Hypothalamus (tissue), 51 donors: Measurements from ENCODE around the gene ACOT8.
"Not testable (repeated sequence)": the region's sequence is repeated elsewhere in the genome, so short reads cannot be mapped to it uniquely, and the experiment has no call there.

Experiments used
- DNase-seq, 51 donors: peaks; one replicate each; lab custom pipeline; 2025; lab: John Stamatoyannopoulos, UW

ACOT8 gene

DNA sequence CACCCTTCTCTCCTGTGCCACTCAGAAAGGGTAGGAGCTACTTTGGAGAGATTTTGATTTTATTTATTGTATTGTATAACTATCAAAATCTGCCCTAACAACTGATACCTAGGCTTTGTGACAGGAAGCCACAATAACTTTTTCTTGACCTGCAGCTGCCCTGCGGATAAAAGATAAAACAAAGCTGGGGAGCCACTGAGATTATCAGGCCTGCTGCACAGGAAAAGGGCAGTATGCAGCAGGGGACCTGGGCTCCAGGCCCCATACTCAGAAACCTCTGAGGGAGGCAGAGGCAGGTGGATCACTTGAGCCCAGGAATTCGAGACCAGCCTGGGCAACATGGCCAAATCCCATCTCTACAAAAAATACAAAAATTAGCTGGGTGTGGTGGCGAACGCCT lies 24.6 kb downstream of the ACOT8 start:
- DNase-seq: no peak

DNA sequence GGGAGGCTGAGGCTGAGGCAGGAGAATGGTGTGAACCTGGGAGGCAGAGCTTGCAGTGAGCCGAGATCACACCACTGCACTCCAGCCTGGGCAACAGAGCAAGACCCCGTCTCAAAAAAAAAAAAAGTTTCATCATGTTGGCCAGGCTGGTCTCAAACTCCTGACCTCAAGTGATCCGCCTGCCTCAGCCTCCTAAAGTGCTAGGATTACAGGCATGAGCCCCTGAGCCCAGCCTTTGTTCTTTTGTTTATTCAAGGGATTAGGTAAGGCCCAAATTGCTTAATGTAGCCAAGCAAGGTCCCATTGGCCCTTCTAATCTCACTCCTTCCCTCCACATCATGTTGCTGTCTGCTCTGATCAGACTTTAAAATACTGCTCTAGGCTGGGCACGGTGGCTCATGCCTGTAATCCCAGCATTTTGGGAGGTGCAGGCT lies 27.5 kb downstream of the ACOT8 start:
- DNase-seq: not testable (repeated sequence)

DNA sequence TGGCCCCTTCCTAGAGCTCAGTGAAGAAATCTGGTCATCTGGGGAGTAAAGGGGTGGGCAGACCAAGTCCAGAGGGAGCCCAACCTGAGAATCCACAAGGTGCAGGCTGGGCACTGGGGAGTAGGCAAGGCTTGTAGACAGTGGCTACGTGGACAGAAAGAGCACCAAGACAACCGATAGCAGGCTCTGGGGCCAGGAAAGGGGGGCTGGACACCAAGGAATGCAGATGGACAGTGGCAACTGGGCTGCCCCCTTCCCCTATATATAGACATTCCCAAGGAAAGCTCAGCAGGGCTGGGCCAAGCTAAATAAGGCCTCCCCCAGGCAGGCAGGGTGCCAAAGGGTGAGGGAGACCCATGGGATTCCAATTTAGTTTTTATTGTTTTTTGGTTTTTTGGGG lies 28.6 kb downstream of the ACOT8 start:
- DNase-seq: no peak

DNA sequence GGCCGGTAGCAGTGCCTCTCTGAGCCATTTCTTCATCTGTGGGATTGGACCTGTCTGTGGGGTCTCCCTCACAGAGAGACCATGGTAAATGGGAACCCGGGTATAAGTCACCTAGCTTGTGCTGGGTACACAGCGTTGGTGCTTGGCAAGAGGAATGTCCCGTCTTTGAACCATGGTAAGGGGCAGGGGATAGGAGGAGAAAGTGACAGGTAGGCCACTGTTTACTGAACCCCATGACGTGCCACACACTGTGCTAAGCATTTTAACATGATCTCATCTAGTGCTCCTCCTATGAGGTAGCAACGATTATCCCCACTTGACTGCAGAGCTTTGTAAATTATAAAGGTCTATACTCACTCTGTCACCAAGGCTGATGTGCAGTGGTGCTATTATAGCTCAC lies 29.5 kb downstream of the ACOT8 start:
- no peak for DNase-seq

DNA sequence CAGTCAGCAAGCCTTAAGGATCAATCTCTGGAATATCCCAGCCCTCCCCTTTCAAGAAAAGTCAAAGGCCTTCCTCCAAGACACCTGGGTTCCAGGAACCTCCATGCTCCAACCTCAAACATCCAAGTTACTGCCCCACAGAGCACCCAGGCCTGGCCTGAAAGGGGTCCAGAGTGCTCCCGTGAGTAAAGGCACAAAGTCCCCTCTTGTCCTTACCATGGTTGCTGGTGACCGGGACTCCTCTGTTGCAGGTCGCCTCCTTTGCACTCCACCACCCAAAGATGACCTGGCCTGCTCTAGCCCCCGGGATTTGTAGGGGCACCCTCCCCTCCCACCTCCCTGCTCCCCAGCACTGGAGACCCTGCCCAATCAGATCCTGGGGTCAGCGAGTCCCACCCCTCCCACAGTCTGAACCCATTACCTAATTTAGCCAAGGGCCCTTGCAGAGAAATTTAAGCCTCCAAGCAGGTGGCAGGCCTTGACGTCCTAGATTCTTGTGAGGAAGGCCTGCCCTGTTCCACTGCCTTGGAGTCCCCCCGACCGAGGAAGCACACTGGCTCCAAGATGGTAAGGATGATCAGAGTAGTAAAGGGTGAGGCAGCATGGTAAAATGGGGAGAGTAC lies 30.1 kb downstream of the ACOT8 start, which contains the start of gene TNNC2:
TSS of gene TNNC2 (minus strand) at position 283 of the 623 bp plus-strand sequence. CDS start at position 219, 64 bp downstream.
- no peak for DNase-seq

DNA sequence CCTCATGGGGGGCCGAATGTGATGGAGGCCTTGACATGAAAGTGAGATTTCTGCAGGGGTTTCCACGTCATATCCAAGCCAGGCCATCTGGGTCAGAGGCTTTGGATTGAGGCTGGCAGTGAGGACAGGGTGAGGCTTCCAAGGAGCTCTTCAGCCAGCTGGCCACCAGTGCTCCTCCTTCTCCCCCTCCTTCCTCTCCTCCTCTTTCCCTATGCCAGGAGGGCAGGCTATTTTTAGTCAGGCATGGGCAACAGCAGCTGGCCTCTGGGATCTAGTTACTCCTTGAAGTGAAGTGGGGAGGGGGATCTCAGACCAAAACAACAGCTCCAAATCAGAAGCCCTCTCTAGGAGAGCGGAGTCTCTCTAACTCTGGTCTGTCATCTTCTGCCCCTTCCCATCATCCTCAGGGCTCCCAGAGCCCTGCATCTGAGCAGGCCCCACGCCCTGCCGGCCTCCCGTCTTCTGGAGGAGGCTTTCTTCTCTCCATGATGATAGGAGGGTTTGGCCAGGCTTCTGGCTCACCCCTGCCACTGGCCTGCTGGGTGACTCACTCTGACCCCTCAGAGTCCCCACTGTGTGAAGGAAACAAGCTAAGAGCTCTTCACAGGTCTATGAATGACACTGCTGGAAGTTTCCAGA lies 30.7 kb downstream of the ACOT8 start:
- peak in 4 of 51 donors; percentile 17 to 53 (median 26) for DNase-seq

DNA sequence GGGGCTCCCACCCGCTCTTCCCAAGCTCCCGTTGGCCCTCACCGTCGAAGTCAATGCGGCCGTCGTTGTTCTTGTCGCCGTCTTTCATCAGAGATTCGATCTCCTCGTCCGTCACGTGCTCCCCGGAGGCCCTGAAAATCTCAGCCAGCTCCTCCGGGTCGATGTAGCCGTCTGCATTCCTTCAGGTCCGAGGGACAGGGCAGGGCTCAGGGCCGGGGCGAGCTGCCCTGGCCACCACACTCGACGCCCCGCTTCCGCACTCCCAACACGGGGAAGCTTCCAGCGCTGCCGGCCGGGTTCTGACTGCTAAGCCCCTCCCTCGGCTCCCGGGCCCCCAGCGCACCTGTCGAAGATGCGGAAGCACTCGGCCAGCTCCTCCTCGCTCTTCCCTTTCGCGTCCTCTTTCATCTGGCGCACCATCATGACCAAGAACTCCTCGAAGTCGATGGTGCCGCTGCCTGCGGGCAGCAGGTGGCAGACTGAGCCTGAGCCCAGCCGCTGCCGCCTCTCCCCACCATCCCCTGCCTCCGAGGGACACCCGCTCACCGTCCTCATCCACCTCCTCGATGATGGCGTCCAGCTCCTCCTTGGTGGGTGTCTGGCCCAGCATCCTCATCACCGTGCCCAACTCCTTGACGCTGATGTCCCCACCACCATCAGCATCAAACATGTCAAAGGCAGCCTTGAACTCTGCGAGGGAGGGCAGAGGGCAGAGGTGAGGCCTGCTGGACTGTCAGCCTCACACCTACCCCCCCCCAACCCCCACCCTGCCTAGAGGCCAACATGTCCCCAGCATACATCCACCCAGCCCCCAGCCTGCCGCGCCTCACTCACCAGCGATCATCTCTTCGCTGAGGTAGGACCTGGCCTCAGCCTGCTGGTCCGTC lies 33.0 kb downstream of the ACOT8 start:
- peak in 6 of 51 donors; percentile 8 to 31 (median 18) for DNase-seq

DNA sequence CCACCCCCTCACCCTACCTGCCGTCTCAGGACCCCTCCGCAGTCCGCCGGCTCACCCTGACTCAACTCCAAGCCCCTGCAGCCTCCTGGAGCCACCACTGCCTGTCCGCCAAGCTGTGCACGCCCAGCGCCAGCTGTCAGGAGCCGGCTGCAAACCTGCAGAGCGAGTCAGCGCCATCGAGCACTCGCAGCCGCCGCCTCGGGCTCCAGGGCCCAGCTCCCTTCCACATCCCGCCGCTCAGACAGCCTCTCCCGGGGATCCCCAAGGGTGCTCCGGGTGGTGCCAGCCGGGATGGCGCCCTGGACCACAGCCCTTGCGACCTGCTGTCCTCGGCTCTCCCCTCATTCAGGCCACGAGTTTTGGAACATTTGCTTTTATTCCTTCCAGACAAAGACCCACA lies 34.3 kb downstream of the ACOT8 start:
- DNase-seq: peak in 2 of 51 donors; percentile 26 to 27

DNA sequence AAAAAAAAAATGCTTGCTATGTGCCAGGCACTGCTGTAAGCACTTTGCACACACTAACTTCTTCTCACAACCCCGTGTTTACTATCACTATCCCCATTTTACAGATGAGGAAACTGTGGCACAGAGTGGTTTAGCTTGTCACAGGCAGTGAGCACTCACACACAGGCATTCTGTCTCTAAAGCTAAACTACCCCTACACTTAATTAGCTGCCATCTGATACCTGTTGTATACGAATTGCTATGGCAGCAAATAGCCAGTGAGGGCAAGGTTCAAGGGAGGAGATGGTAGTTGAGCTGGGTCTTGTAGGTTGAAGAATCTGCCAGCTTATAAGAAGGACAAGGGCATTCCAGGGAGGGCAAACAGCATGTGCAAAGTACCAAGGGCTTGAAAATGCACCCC lies 35.2 kb downstream of the ACOT8 start:
- DNase-seq: no peak

DNA sequence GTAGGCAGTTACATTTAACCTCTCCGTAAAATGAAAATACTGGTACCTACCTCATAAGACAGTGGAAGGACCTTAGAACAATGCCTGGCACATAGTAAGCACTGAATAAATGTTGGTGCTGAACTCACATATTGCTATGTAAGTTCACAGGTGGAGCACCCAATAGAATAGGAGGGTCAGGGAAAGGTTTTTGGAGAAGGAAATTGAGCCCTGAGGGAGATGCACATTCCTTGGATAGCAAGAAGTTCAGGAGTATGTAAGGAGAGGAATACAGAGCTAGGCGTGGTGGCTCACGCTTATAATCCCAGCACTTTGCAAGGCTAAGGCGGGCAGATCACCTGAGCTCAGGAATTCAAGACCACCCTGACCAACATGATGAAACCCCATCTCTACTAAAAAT lies 37.7 kb downstream of the ACOT8 start:
- DNase-seq: no peak

DNA sequence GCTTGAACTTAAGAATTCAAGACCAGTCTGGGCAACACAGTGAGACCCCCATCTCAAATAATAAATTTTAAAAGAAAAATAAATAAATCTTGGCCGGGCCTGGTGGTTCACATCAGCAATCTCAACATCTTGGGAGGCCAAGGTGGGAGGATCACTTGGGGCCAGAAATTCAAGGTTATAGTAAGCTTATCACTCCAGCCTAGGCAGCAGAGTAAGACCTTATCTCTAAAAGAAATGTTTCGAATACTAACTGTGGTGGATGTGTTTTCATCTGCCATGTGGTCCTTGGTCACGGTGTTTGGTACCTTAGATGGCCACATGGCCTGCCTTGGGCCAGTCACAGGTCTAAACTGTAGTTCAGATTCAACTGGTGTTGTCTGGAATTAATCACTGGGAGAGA lies 39.0 kb downstream of the ACOT8 start:
- no peak for DNase-seq

DNA sequence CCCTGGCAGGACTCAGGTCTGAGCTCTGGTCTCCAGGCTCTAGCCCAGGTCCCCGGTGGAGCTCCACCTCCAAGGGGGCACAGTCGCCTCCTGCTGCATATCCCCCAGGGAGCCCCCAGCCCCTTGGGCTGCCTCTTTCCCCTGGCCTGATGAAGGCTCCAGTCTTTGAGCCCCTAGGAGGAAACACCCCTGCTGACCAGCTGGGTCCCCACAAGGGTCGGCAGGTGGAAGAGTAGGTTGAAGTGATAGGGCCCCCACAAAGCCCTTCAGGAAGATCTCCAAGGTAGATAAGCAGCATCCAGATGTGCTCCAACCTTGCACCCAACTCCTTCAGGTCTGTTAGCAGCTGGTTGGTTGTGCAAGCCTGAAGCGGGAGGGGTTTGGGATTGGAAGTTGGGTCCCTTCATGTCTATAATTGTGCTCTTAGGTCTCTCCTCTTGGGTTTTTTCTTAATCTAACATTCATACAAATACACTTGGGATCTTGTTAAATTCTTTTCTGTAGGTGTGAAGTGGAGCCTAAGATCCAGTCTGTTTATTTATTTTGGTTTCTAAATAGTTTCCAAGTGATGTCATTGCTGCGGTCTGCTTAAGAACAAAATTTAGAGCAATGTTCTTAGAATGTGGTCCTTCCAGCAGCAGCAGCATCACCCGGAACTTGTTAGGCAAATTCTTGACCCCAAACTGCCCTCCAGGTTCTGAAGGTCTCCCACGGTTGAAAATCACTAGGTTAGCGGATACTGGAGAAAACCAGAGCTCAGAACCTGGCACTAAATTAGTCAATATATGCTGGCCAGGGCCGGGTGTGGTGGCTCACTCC lies 39.6 kb downstream of the ACOT8 start:
- DNase-seq: no peak

DNA sequence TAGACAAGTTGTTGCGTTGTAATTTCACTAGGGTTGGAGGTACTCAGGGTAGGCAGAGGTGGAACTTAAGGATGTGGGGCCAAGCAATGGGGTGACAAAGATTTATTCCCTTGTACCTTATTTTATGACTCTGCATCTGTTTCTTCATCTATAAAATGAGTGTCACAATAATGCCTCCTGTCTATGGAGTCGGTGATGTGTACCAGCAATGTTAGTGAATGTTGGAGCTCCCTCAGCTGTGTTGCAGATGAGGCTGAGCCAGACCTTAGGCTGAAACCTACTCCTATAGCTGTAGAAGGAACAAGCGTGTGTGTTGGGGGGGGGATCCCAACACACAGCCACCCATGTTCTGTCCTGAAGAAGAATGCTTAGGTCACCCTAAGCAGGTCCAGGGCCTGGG lies 40.2 kb downstream of the ACOT8 start:
- no peak for DNase-seq

DNA sequence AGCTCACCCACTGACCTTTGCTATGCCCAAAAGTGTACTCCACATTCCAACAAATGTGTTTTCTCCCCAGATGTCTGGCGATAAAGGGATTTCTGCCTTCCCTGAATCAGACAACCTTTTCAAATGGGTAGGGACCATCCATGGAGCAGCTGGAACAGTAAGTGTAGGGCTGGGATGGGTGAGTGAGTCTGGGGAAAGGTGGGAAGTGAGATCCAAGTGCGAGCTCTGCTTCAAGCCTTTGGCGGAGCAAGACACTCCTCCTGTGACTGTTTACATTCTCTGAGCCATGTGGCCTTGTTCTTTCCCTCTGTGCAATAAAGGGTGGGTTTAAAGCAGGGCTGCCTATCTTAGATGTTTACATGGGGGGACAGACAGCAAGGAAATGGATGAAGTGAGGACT lies 42.9 kb downstream of the ACOT8 start:
- no peak for DNase-seq

DNA sequence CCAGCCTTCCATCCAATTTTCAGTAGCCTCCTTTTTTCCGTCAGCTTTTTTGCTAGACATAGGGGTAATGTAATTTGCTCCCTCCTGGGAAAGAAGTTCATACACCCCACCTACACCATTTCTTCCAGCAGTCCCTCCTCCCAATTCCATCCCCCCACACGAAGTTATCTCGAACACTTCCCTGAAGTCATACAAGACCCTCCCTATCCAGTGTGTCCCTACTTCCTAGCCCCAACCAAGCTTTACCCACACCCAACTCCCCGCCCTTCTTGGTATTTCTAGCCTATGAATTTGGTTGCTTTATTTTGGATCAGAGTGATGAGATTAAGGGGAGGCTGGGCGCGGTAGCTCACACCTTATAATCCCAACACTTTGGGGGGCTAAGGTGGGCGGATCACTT lies 43.7 kb downstream of the ACOT8 start:
- DNase-seq: no peak

DNA sequence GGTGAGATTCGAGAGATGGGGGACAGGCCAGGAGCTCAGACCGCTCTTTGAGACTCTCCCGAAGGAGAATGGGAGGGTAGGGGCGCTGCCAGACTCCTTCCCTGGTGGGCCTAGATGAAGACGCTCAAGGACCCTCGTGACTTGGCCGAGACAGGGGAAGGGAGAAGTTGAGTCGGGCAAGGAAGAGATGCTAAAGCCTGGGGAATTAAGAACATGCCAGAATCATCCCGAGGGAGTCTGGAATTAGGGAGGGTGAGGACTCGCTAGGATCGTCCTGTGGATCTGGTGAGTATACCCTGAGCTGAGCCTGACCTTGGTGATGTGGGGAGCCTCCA lies 44.2 kb downstream of the ACOT8 start:
- no peak for DNase-seq

DNA sequence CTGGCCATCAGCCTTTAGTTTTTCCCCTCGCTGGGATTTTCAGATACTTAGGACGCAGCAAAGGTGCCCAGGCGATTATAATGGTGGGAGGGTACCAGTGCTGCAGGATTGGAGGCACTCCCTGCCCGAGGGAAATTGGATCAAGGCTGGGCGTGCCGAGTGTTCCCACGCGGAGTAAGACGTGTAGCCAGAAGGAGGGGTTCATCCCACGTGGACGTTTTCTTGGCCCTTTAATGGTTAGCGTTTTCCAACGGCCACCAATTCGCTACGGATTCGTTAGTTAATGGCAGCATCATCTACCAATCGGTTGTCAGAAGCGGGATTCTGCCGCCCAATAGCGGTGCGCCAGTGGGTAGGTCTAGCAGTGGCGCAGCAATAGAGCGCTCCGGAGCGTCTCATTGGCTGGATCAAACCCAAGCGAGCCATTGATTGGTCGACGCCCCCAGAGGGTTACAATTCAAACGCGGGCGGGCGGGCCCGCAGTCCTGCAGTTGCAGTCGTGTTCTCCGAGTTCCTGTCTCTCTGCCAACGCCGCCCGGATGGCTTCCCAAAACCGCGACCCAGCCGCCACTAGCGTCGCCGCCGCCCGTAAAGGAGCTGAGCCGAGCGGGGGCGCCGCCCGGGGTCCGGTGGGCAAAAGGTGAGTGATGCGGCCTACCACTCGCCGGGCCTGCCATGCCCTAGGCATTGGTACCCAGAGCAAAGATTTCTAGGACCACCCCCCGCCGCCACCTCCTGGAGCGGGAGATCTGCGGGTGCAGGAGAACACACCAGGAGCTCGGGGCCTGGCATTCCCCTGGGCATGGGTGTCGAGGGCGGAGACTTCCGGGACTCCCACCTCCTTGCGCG lies 44.8 kb downstream of the ACOT8 start, which contains the start of gene UBE2C:
TSS of gene UBE2C (plus strand) at position 488 of the 849 bp plus-strand sequence. CDS start at position 540, 52 bp downstream.
- DNase-seq: peak; percentile 60 to 99 (median 95)

DNA sequence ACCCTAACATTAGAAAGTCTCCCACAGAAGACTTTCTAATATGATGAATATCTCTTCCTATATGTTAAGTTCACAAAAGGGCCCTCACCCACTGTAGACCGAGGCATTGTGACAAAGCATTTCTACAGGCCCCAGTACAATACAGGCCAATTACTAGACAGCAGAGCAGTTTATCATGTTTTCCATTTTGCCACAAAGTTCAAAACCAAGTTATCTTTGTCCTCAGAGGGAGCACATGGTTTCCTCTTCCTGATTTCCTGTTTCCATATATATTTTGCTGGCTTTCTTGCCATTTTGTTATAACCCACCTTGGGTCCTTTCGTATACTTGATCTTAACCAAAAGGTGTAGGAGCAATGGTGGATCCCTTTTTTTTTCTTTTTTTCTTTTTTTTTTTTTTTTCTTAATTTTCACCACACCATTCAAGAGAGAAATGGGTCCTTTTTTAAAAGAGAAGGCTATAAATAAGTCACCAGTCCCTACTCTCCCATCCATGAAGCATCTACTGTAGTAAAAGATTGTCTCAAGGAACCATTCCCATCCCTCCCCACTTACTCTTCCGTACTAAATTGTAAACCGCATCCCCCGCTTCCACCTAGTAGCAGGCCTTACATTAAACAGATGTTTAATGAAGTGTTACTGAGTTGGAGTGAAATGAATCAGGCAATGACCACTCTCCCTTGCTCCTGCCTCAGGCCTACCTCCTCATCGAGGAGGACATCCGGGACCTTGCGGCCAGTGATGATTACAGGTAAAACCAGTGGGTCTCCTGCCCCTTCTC lies 46.8 kb downstream of the ACOT8 start:
- DNase-seq: no peak

DNA sequence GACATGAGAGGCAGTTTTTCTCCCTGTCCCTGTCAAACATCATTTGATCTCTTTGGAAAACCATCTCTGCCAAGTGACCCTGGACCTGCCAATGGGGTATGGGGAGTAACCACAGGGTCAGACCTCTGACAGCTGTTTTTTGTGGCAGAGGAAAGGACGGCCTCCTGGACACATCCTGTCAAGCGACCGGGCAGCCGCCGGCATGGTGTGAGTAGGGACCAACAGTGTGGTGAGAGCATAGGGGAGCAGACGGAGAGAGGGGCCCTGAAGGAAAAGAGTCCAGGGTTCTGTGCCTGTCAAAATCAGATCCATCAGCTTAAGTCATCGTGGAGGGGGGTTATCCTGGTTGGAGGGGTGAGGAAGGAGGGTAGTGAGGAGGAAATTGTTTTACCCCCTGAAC lies 55.3 kb downstream of the ACOT8 start:
- no peak for DNase-seq
